ENCODE results near the gene LIPI. TPM values are rescaled to one million over a fixed set of nuclear protein-coding genes. Genes with fewer than 3 reads are reported as not detected.

The LIPI gene
- total and polyA plus RNA-seq, 2 experiments from 2014 or later = not detected

- no peak for ATAC-seq
- TF ChIP-seq POLR2AphosphoS5 (IDR thresholded peaks at IDR 0.05; ENCODE audit: low read depth) = no peak
- TF ChIP-seq ZNF331 (CRISPR knock-in tag; IDR thresholded peaks at IDR 0.05; ENCODE audit: low read depth) = no peak
- no peak for TF ChIP-seq CTCF (conservative IDR thresholded peaks at IDR 0.05; ENCODE audit: low read depth in 2 of 2)
- no peak for TF ChIP-seq STAT1 (IDR thresholded peaks at IDR 0.05; ENCODE audit: unreplicated experiment)
- no peak for TF ChIP-seq REST (IDR thresholded peaks at IDR 0.05; ENCODE audit: unreplicated experiment)
- no peak for TF ChIP-seq NANOG (IDR thresholded peaks at IDR 0.05; ENCODE audit: borderline replicate concordance)
- TF ChIP-seq, protein P1, sequence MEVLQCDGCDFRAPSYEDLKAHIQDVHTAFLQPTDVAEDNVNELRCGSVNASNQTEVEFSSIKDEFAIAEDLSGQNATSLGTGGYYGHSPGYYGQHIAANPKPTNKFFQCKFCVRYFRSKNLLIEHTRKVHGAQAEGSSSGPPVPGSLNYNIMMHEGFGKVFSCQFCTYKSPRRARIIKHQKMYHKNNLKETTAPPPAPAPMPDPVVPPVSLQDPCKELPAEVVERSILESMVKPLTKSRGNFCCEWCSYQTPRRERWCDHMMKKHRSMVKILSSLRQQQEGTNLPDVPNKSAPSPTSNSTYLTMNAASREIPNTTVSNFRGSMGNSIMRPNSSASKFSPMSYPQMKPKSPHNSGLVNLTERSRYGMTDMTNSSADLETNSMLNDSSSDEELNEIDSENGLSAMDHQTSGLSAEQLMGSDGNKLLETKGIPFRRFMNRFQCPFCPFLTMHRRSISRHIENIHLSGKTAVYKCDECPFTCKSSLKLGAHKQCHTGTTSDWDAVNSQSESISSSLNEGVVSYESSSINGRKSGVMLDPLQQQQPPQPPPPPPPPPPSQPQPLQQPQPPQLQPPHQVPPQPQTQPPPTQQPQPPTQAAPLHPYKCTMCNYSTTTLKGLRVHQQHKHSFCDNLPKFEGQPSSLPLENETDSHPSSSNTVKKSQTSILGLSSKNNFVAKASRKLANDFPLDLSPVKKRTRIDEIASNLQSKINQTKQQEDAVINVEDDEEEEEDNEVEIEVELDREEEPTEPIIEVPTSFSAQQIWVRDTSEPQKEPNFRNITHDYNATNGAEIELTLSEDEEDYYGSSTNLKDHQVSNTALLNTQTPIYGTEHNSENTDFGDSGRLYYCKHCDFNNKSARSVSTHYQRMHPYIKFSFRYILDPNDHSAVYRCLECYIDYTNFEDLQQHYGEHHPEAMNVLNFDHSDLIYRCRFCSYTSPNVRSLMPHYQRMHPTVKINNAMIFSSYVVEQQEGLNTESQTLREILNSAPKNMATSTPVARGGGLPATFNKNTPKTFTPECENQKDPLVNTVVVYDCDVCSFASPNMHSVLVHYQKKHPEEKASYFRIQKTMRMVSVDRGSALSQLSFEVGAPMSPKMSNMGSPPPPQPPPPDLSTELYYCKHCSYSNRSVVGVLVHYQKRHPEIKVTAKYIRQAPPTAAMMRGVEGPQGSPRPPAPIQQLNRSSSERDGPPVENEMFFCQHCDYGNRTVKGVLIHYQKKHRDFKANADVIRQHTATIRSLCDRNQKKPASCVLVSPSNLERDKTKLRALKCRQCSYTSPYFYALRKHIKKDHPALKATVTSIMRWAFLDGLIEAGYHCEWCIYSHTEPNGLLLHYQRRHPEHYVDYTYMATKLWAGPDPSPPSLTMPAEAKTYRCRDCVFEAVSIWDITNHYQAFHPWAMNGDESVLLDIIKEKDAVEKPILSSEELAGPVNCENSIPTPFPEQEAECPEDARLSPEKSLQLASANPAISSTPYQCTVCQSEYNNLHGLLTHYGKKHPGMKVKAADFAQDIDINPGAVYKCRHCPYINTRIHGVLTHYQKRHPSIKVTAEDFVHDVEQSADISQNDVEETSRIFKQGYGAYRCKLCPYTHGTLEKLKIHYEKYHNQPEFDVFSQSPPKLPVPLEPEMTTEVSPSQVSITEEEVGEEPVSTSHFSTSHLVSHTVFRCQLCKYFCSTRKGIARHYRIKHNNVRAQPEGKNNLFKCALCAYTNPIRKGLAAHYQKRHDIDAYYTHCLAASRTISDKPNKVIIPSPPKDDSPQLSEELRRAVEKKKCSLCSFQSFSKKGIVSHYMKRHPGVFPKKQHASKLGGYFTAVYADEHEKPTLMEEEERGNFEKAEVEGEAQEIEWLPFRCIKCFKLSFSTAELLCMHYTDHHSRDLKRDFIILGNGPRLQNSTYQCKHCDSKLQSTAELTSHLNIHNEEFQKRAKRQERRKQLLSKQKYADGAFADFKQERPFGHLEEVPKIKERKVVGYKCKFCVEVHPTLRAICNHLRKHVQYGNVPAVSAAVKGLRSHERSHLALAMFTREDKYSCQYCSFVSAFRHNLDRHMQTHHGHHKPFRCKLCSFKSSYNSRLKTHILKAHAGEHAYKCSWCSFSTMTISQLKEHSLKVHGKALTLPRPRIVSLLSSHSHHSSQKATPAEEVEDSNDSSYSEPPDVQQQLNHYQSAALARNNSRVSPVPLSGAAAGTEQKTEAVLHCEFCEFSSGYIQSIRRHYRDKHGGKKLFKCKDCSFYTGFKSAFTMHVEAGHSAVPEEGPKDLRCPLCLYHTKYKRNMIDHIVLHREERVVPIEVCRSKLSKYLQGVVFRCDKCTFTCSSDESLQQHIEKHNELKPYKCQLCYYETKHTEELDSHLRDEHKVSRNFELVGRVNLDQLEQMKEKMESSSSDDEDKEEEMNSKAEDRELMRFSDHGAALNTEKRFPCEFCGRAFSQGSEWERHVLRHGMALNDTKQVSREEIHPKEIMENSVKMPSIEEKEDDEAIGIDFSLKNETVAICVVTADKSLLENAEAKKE (CRISPR knock-in tag; IDR thresholded peaks at IDR 0.05) = no peak
- no peak for TF ChIP-seq CREB1 (CRISPR knock-in tag; IDR thresholded peaks at IDR 0.05; ENCODE audit: low read depth)
- TF ChIP-seq ZNF114 (CRISPR knock-in tag; IDR thresholded peaks at IDR 0.05) = no peak
- no peak for TF ChIP-seq EZH2 (IDR thresholded peaks at IDR 0.05; ENCODE audit: low read depth, unreplicated experiment)
- TF ChIP-seq EZH2phosphoT487 (IDR thresholded peaks at IDR 0.05; ENCODE audit: unreplicated experiment) = no peak
- TF ChIP-seq, protein P2, sequence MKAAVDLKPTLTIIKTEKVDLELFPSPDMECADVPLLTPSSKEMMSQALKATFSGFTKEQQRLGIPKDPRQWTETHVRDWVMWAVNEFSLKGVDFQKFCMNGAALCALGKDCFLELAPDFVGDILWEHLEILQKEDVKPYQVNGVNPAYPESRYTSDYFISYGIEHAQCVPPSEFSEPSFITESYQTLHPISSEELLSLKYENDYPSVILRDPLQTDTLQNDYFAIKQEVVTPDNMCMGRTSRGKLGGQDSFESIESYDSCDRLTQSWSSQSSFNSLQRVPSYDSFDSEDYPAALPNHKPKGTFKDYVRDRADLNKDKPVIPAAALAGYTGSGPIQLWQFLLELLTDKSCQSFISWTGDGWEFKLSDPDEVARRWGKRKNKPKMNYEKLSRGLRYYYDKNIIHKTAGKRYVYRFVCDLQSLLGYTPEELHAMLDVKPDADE (IDR thresholded peaks at IDR 0.05) = no peak
- TF ChIP-seq JUNB (IDR thresholded peaks at IDR 0.05; ENCODE audit: unreplicated experiment) = no peak
- H3K27me3 Mint-ChIP-seq (ENCODE audit: insufficient read depth, low read depth, poor library complexity) = peaks cover 2% of the 10 kb centered on the region
Observed at GRCh38 chr21:14251336-14251735, 40.6 kb upstream of the LIPI start.

More at GRCh38 chr21:14251336-14251735, 40.6 kb upstream of the LIPI start:
- Histone ChIP-seq H3K4me1 (ENCODE audit: insufficient read depth) (no peaks in the 10 kb centered on the region), H3K36me3 (ENCODE audit: insufficient read depth) (no peaks in the 10 kb centered on the region), H3K9me2 (ENCODE audit: insufficient read depth) (no peaks in the 10 kb centered on the region), H3K27ac (ENCODE audit: low read depth) (no peak overlapping the region), H2AFZ (no peak overlapping the region), H3K27me3 (ENCODE audit: insufficient read depth) (no peaks in the 10 kb centered on the region), H3K4me2 (no peak overlapping the region), H3K4me3 (no peak overlapping the region), H3F3A (replicated peaks; ENCODE audit: low read depth) (no peaks in the 10 kb centered on the region), H3K79me2 (replicated peaks; ENCODE audit: insufficient read depth) (no peaks in the 10 kb centered on the region), H4K20me1 (replicated peaks; ENCODE audit: insufficient read depth) (no peaks in the 10 kb centered on the region)
- peaks cover 5% of the 10 kb centered on the region; the same call in 2 of the 3 replicates for H3K36me3 Mint-ChIP-seq (ENCODE audit: low read depth)
- no peak overlapping the region for H3K4me3 Mint-ChIP-seq
- H3K4me1 Mint-ChIP-seq = peaks cover 3% of the 10 kb centered on the region; the same call in 2 of the 3 replicates
- H3K27ac Mint-ChIP-seq = no peak overlapping the region
- H3K9me3 Mint-ChIP-seq = peaks cover 6% of the 10 kb centered on the region
- no peak for DNase-seq (ENCODE audit: low spot score)

Data from GM23338 (cell line).